ENCODE measurements around the gene MMD2.
A peak's percentile ranks its signal among the peaks of the same experiment; 100 is the strongest.

MMD2 gene

GRCh38 chr7:4957847-4958476 is 1.0 kb downstream of the MMD2 start:
- TF ChIP-seq TAF1 (IDR thresholded peaks at IDR 0.05; ENCODE audit: borderline replicate concordance, insufficient read depth, low read length) (no peak), REST (IDR thresholded peaks at IDR 0.05; ENCODE audit: insufficient read depth in 1 of 2, low read depth in 2 of 2, low read length in 2 of 2) (no peak)

DNA sequence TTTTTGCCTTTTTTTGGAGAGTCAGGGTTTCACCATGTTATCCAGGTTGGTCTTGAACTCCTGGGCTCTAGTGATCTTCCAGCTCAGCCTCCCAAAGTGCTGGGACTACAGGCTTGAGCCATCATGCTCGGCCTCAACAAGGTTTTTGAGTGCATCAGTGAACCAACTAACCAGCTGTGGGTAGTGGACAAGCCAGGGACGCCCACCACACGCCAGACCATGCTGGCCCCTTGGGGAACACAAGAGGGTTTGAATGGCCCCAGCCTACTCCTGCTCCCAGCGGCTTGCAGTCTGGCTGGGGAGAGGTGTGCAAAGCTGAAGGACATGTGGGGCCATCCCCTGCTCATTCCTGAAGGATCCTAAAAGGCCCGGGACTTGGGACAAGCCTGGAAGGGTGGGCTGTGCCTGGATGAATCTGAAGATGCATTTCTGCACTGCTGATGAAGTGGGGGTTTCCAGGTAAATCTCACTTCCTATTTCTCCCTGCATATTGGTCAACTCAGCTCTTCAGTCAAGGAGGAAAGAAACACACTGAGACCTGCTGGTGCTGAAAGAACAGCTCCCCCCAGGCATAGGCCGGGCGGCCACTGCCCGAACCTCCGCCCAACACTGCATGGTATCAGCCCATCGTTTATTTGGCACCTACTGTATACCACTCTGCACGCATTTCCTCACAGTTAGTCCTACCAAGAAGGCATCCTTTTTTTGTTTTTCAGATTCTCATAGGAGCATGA is 6.9 kb downstream of the MMD2 start:
- TF ChIP-seq POLR2AphosphoS5 (IDR thresholded peaks at IDR 0.05; ENCODE audit: low read depth, low read length) (no peak), REST (IDR thresholded peaks at IDR 0.05; ENCODE audit: insufficient read depth in 1 of 2, low read depth in 2 of 2, low read length in 2 of 2) (peak; percentile 81 to 92)

- TF ChIP-seq REST (IDR thresholded peaks at IDR 0.05; ENCODE audit: insufficient read depth in 1 of 2, low read depth in 2 of 2, low read length in 2 of 2) (no peak), TAF1 (IDR thresholded peaks at IDR 0.05; ENCODE audit: borderline replicate concordance, insufficient read depth, low read length) (no peak), POLR2AphosphoS5 (IDR thresholded peaks at IDR 0.05; ENCODE audit: low read depth, low read length) (no peak), FOXP2 (optimal IDR thresholded peaks at IDR 0.05; ENCODE audit: borderline replicate concordance, extremely low read depth, extremely low read length, insufficient read depth) (no peak), SIN3A (IDR thresholded peaks at IDR 0.05; ENCODE audit: borderline replicate concordance, insufficient read depth, low read length) (no peak)
Measured at GRCh38 chr7:4951304-4951703, 7.7 kb downstream of the MMD2 start.

- TF ChIP-seq POLR2AphosphoS5 (IDR thresholded peaks at IDR 0.05; ENCODE audit: low read depth, low read length) (no peak), TAF1 (IDR thresholded peaks at IDR 0.05; ENCODE audit: borderline replicate concordance, insufficient read depth, low read length) (no peak), REST (IDR thresholded peaks at IDR 0.05; ENCODE audit: insufficient read depth in 1 of 2, low read depth in 2 of 2, low read length in 2 of 2) (no peak)
Measured at GRCh38 chr7:4948402-4948801, 10.6 kb downstream of the MMD2 start.

DNA sequence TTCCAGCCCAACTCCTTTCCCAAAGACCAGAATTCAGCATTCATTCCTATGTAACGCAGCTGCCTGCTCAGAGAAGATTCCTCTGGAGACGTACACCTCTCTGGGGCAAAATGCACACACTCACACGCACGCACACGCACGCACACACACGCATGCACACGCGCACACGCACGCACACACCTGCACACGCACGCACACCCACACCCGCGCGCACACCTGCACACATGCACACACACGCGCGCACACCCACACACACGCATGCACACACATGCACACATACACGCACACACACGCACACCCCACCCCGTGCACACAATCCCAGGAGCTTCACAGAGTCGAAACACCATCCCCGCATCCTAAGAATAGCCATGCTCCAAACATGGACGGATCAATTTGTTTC is 13.0 kb downstream of the MMD2 start:
- TF ChIP-seq POLR2AphosphoS5 (IDR thresholded peaks at IDR 0.05; ENCODE audit: low read depth, low read length): no peak
- TF ChIP-seq TAF1 (IDR thresholded peaks at IDR 0.05; ENCODE audit: borderline replicate concordance, insufficient read depth, low read length): no peak
- TF ChIP-seq FOXP2 (optimal IDR thresholded peaks at IDR 0.05; ENCODE audit: borderline replicate concordance, extremely low read depth, extremely low read length, insufficient read depth): no peak
- TF ChIP-seq SIN3A (IDR thresholded peaks at IDR 0.05; ENCODE audit: borderline replicate concordance, insufficient read depth, low read length): no peak
- TF ChIP-seq REST (IDR thresholded peaks at IDR 0.05; ENCODE audit: insufficient read depth in 1 of 2, low read depth in 2 of 2, low read length in 2 of 2): no peak
